HepG2 (cell line): Measurements from ENCODE around the gene FIBP. TPM values are rescaled to one million over a fixed set of nuclear protein-coding genes. Genes with fewer than 3 reads are reported as not detected.

Experiments
- ARNTL ChIP-seq: sonication (generic); formaldehyde crosslinking; IDR thresholded peaks from 2 replicates; pipeline ENCODE4 v1.4.0; 2020; ENCODE audit warnings: mild to moderate bottlenecking, missing genetic modification reagents
- CREM ChIP-seq, 2 experiments: sonication (generic) in 1 of 2; formaldehyde crosslinking in 1 of 2; IDR thresholded peaks; 2 replicates each; pipeline versions ENCODE4 v1.4.0 to v1.6.1; 2016 to 2020; ENCODE audit warnings: antibody characterized with exemption in 1 of 2, mild to moderate bottlenecking in 1 of 2, missing genetic modification reagents in 1 of 2
- JDP2 ChIP-seq: sonication (generic); formaldehyde crosslinking; IDR thresholded peaks from 2 replicates; pipeline ENCODE4 v1.8.1; 2022; ENCODE audit warnings: missing genetic modification reagents, borderline replicate concordance
- MAZ ChIP-seq, 2 experiments: sonication (generic) in 1 of 2; formaldehyde crosslinking in 1 of 2; IDR thresholded peaks; 2 replicates each; pipeline versions ENCODE4 v1.5.0 to v1.6.1; 2012 to 2020; ENCODE audit warnings: low read depth in 2 of 2, mild to moderate bottlenecking in 2 of 2, borderline replicate concordance in 1 of 2, improper control_type of control experiment in 1 of 2, low read length in 1 of 2, missing genetic modification reagents in 1 of 2, moderate library complexity in 1 of 2
- NCOA1 ChIP-seq: sonication (generic); formaldehyde crosslinking; IDR thresholded peaks from 2 replicates; pipeline ENCODE4 v1.9.0; 2021; ENCODE audit warnings: missing genetic modification reagents
- NONO ChIP-seq, 2 experiments: fragments of 450-650 bp in 1 of 2; sonication (generic) in 1 of 2; formaldehyde crosslinking in 1 of 2; IDR thresholded peaks in 1 of 2; conservative IDR thresholded peaks in 1 of 2; 2 replicates each; pipeline versions ENCODE4 v1.6.1 to v1.8.0; 2017 to 2022; ENCODE audit warnings: mild to moderate bottlenecking in 1 of 2, missing genetic modification reagents in 1 of 2, moderate library complexity in 1 of 2
- NR1H2 ChIP-seq: sonication (generic); formaldehyde crosslinking; IDR thresholded peaks from 2 replicates; pipeline ENCODE4 v1.8.1; 2022; ENCODE audit warnings: low read depth, missing genetic modification reagents, borderline replicate concordance
- NRL ChIP-seq: sonication (generic); formaldehyde crosslinking; IDR thresholded peaks from 2 replicates; pipeline ENCODE4 v1.5.0; 2020; ENCODE audit warnings: missing genetic modification reagents, mild to moderate bottlenecking, moderate library complexity, borderline replicate concordance
- POGK ChIP-seq: sonication (generic); formaldehyde crosslinking; conservative IDR thresholded peaks from 2 replicates; pipeline ENCODE4 v1.8.0; 2022; ENCODE audit warnings: mild to moderate bottlenecking, moderate library complexity, missing genetic modification reagents
- SOX5 ChIP-seq: IDR thresholded peaks from 2 replicates; pipeline ENCODE4 v1.6.1; 2016; ENCODE audit warnings: borderline replicate concordance
- SP5 ChIP-seq: IDR thresholded peaks from 2 replicates; pipeline ENCODE4 v1.6.1; 2016; ENCODE audit warnings: low read depth, borderline replicate concordance
- ZNF407 ChIP-seq: sonication (generic); formaldehyde crosslinking; IDR thresholded peaks from one replicate; pipeline ENCODE4 v1.5.1; 2020; ENCODE audit warnings: mild to moderate bottlenecking, missing genetic modification reagents; ENCODE audit errors: not compliant biosample characterization
- ZNF616 ChIP-seq: sonication (generic); formaldehyde crosslinking; IDR thresholded peaks from 2 replicates; pipeline ENCODE4 v1.5.0; 2020; ENCODE audit warnings: low read depth, mild to moderate bottlenecking, missing genetic modification reagents
- ZNF639 ChIP-seq: conservative IDR thresholded peaks from 2 replicates; pipeline ENCODE4 v1.6.1; 2018; ENCODE audit warnings: missing genetic modification reagents
- ZNF746 ChIP-seq: sonication (generic); formaldehyde crosslinking; IDR thresholded peaks from 2 replicates; pipeline ENCODE4 v1.8.0; 2022; ENCODE audit warnings: mild to moderate bottlenecking, missing genetic modification reagents
- polyA plus RNA-seq, 8 experiments: library from polyadenylated mRNA; depleted of rRNA in 3 of 8; stranded (reverse) in 7 of 8; unstranded in 1 of 8; fragments of >200 nt; fragmentation: Illumina TruSeq in 4 of 8; extraction: Trizol in 4 of 8; gene quantifications; 2 replicates each; pipeline versions ENCODE4 v1.2.1 to v1.2.3, GENCODE V29; 2011 to 2016; ENCODE audit warnings: low read depth in 4 of 8, missing spikeins in 1 of 8, mixed read lengths in 1 of 8; ENCODE audit not compliant: insufficient read depth in 1 of 8
- total RNA-seq, 5 experiments: library from RNA; depleted of rRNA; stranded (reverse); fragments of >200 nt; fragmentation: Illumina TruSeq; extraction: Trizol; gene quantifications; 2 replicates each; pipeline ENCODE4 v1.2.3, GENCODE V29; 2016; ENCODE audit warnings: low read depth in 1 of 5

The FIBP gene
- total and polyA plus RNA-seq, 2 of the 13 experiments (the other 11 are each of a cell fraction or from before 2014, with no cell fraction given), result 42.9 to 62.1 TPM

GRCh38 chr11:65873318-65874156, 14.7 kb downstream of the FIBP start (continued):
- TF ChIP-seq NR1H2 (CRISPR knock-in tag) (no peak), SP5 (peak; percentile 85), NCOA1 (0 out of 2 replicates have a peak, but pooled peaks have one; percentile 41), MAZ (IDR thresholded peaks at IDR 0.05; ENCODE audit: borderline replicate concordance, low read depth, low read length) (peak; percentile 93), MAZ (CRISPR knock-in tag; IDR thresholded peaks at IDR 0.05; ENCODE audit: low read depth) (peak; percentile 77), NONO (IDR thresholded peaks at IDR 0.05) (no peak), NONO (CRISPR knock-in tag; conservative IDR thresholded peaks at IDR 0.05) (peak; percentile 74), ZNF616 (CRISPR knock-in tag) (peak; percentile 66; the same call in 1 of the 2 replicates), JDP2 (CRISPR knock-in tag) (no peak), NRL (CRISPR knock-in tag) (peak; percentile 82), ZNF746 (CRISPR knock-in tag) (peak; percentile 68; the same call in 1 of the 2 replicates), ZNF639 (no peak), ARNTL (CRISPR knock-in tag) (peak; percentile 94), SOX5 (CRISPR knock-in tag) (peak; percentile 47; the same call in 1 of the 2 replicates), CREM (IDR thresholded peaks at IDR 0.05) (peak; percentile 46), CREM (CRISPR knock-in tag; IDR thresholded peaks at IDR 0.05) (no peak), ZNF407 (CRISPR knock-in tag) (no peak), POGK (0 out of 2 replicates have a peak, but pooled peaks have one; percentile 64)
